ENCODE data around the gene DNAJB11. TPM values are rescaled to one million over a fixed set of nuclear protein-coding genes. Genes with fewer than 3 reads are reported as not detected.
"Not testable (repeated sequence)": the region's sequence is repeated elsewhere in the genome, so short reads cannot be mapped to it uniquely, and the experiment has no call there.

Gene DNAJB11
- total RNA-seq, 4 donors from 2014 or later = 43.7 to 69.9 (median 47.8) TPM

DNA sequence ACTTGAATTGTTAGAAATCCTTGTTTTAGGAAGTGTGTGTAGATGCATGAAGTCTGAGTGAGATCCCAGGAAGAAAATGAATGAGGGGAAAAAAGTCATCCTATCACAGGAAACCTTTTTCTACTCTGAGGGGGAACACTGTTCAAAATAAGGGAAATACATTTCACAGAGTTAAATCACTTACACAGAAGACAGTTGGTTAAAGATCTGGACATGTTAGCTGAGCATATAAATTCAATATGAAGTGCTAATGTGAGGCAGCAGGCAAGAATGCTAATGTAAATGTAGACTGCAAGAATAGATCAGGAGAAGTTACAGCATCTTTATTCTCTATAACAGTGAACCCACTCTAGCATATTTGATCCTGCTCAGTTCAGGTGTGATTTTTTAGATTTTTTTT, 5.9 kb upstream of the DNAJB11 start:
- TF ChIP-seq, protein P1, sequence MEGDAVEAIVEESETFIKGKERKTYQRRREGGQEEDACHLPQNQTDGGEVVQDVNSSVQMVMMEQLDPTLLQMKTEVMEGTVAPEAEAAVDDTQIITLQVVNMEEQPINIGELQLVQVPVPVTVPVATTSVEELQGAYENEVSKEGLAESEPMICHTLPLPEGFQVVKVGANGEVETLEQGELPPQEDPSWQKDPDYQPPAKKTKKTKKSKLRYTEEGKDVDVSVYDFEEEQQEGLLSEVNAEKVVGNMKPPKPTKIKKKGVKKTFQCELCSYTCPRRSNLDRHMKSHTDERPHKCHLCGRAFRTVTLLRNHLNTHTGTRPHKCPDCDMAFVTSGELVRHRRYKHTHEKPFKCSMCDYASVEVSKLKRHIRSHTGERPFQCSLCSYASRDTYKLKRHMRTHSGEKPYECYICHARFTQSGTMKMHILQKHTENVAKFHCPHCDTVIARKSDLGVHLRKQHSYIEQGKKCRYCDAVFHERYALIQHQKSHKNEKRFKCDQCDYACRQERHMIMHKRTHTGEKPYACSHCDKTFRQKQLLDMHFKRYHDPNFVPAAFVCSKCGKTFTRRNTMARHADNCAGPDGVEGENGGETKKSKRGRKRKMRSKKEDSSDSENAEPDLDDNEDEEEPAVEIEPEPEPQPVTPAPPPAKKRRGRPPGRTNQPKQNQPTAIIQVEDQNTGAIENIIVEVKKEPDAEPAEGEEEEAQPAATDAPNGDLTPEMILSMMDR (IDR thresholded peaks at IDR 0.05) = no peak
- no peak for DNase-seq (ENCODE audit: low spot score)
- ATAC-seq (ENCODE audit: low FRiP score) = no peak

- TF ChIP-seq, protein P1 (IDR thresholded peaks at IDR 0.05) = no peak
- ATAC-seq (ENCODE audit: low FRiP score) (no peak), DNase-seq (ENCODE audit: low spot score) (no peak)
Observed at GRCh38 chr3:186566772-186567071, 3.8 kb upstream of the DNAJB11 start.

DNA sequence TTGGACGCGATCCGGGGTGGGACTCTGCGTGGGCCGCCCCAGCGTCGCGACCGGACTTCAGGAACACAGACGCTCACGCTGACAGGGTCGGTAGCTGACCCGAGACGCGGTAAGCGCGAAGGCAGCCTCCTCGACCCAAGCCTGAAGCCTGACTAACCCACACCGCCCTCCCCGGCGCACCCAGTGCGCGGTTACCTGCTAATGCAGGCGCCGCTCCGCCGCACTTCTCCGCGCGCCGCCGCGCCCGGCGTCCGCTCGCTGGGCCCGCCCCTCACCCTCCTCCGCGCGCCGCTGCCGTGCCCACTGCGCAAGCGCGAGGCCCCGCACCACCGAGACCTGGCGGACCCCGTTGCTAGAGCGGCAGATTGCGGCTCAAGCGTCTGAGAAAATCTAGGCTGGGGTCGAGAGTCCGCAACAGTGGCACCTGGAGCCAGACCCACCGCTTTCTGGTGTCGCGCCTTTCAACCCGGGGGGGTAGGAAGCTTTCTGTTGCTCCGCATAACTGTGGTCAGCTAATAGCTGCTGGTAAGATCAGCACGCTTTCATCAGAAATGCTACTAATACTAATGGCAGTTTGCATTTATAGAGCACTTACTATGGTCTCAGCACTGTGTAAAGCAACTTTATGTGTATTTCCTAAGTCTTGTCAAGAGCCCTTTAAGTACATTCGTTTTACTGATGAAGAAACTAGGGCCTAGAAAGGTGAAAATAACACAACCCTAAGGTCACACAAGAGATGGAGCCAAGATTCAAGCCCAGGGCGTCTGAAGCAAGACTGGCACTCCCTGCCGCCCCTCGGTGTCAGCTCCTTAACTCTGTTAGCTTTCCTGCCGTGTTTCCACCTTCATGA, 3.2 kb upstream of the DNAJB11 start, which contains the start of gene TBCCD1:
Gene TBCCD1 (minus strand): TSS at position 268 of the 850 bp plus-strand sequence. CDS start 3,010 bp downstream, outside the sequence.
- ATAC-seq (ENCODE audit: low FRiP score) (peak; percentile 85), DNase-seq (ENCODE audit: low spot score) (peak; percentile 65)
- TF ChIP-seq, protein P1 (IDR thresholded peaks at IDR 0.05) = no peak

GRCh38 chr3:186569361-186569760, 1.2 kb upstream of the DNAJB11 start:
- not testable (repeated sequence) for DNase-seq (ENCODE audit: low spot score); ATAC-seq (ENCODE audit: low FRiP score)

DNA sequence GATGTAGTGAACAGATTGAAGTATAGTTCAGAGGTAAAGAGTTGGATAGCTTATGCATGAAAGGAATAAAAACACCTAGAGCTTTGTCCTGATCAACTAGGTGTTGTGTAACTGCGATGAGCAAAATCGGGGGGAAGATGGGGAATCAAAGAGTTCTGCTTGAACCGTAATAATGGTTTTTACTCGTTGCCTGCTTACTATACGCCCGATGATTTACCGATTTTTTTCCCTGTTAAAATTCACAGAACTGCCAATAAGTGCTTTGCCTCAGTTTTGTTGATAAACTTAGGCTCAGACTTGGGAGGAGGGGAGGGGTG, 783 bp upstream of the DNAJB11 start:
- no peak for DNase-seq (ENCODE audit: low spot score)
- TF ChIP-seq, protein P1 (IDR thresholded peaks at IDR 0.05) = no peak
- no peak for ATAC-seq (ENCODE audit: low FRiP score)

GRCh38 chr3:186570941-186571643, 572 bp downstream of the DNAJB11 start:
- TF ChIP-seq, protein P1 (IDR thresholded peaks at IDR 0.05) = no peak
- no peak for ATAC-seq (ENCODE audit: low FRiP score)
- DNase-seq (ENCODE audit: low spot score) = no peak

DNA sequence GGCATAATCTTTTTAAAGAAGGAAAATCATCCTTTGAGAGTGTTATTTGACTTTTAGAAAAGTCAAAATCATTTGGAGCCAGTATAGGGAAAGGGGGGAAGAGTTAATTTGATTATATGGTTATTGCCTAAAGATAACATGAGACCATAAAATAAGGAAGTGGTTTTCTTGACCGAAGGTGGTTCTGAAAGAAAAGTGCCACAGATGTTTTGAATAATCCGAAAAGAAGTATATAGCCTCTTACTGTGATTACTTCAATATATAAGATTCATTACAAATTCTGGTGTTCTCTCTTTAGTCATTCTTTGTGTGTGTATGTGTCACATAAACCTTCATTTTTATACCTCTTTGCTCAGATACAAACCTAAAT, 1.1 kb downstream of the DNAJB11 start:
- DNase-seq (ENCODE audit: low spot score) (no peak), ATAC-seq (ENCODE audit: low FRiP score) (no peak)
- TF ChIP-seq, protein P1 (IDR thresholded peaks at IDR 0.05) = no peak
